ENCODE measurements around the gene ARRDC3. TPM values are rescaled to one million over a fixed set of nuclear protein-coding genes. Genes with fewer than 3 reads are reported as not detected.
"Not testable (repeated sequence)": the region's sequence is repeated elsewhere in the genome, so short reads cannot be mapped to it uniquely, and the experiment has no call there.

ARRDC3 gene
- polyA plus RNA-seq, 4 donors = 114 to 201 (median 163) TPM

- not testable (repeated sequence) for DNase-seq (ENCODE audit: low read depth in 4 of 4, low spot score in 2 of 4)
Observed at GRCh38 chr5:91385596-91385995, 2.5 kb upstream of the ARRDC3 start.

GRCh38 chr5:91384671-91385430 lies 1.7 kb upstream of the ARRDC3 start:
- DNase-seq (ENCODE audit: low read depth in 4 of 4, low spot score in 2 of 4) = peak; percentile 65 to 83 (median 74)

- DNase-seq (ENCODE audit: low read depth in 4 of 4, low spot score in 2 of 4) = peak in 2 of 4 donors; percentile 34 to 75
Observed at GRCh38 chr5:91383956-91384300, 811 bp upstream of the ARRDC3 start.

GRCh38 chr5:91382530-91383026 lies 539 bp downstream of the ARRDC3 start:
- peak in 3 of 4 donors; percentile 39 to 87 (median 50) for DNase-seq (ENCODE audit: low read depth in 4 of 4, low spot score in 2 of 4)

- peak; percentile 77 to 94 (median 90) for DNase-seq (ENCODE audit: low read depth in 4 of 4, low spot score in 2 of 4)
Observed at GRCh38 chr5:91381774-91382359, 1.2 kb downstream of the ARRDC3 start.

- DNase-seq (ENCODE audit: low read depth in 4 of 4, low spot score in 2 of 4) = no peak
Observed at GRCh38 chr5:91381239-91381773, 1.8 kb downstream of the ARRDC3 start.

- DNase-seq (ENCODE audit: low read depth in 4 of 4, low spot score in 2 of 4) = peak; percentile 93 to 98 (median 96)
Observed at GRCh38 chr5:91380491-91381238, 2.5 kb downstream of the ARRDC3 start.

GRCh38 chr5:91379914-91380490 lies 3.1 kb downstream of the ARRDC3 start:
- DNase-seq (ENCODE audit: low read depth in 4 of 4, low spot score in 2 of 4) = peak; percentile 79 to 90 (median 86)

GRCh38 chr5:91379246-91379913 lies 3.7 kb downstream of the ARRDC3 start:
- no peak for DNase-seq (ENCODE audit: low read depth in 4 of 4, low spot score in 2 of 4)

GRCh38 chr5:91378752-91379211 lies 4.3 kb downstream of the ARRDC3 start:
- peak in 2 of 4 donors; percentile 21 to 34 for DNase-seq (ENCODE audit: low read depth in 4 of 4, low spot score in 2 of 4)

GRCh38 chr5:91374893-91375520 lies 8.1 kb downstream of the ARRDC3 start:
- no peak for DNase-seq (ENCODE audit: low read depth in 4 of 4, low spot score in 2 of 4)

GRCh38 chr5:91373600-91373999 lies 9.5 kb downstream of the ARRDC3 start:
- DNase-seq (ENCODE audit: low read depth in 4 of 4, low spot score in 2 of 4) = no peak

- DNase-seq (ENCODE audit: low read depth in 4 of 4, low spot score in 2 of 4) = no peak
Observed at GRCh38 chr5:91373006-91373405, 10.1 kb downstream of the ARRDC3 start.

GRCh38 chr5:91369480-91369879 lies 13.6 kb downstream of the ARRDC3 start:
- DNase-seq (ENCODE audit: low read depth in 4 of 4, low spot score in 2 of 4) = no peak

- DNase-seq (ENCODE audit: low read depth in 4 of 4, low spot score in 2 of 4) = no peak
Observed at GRCh38 chr5:91367908-91368648, 15.0 kb downstream of the ARRDC3 start.

- DNase-seq (ENCODE audit: low read depth in 4 of 4, low spot score in 2 of 4) = no peak
Observed at GRCh38 chr5:91367344-91367743, 15.8 kb downstream of the ARRDC3 start.

GRCh38 chr5:91366551-91366950 lies 16.6 kb downstream of the ARRDC3 start:
- DNase-seq (ENCODE audit: low read depth in 4 of 4, low spot score in 2 of 4) = no peak

GRCh38 chr5:91365498-91365897 lies 17.6 kb downstream of the ARRDC3 start:
- DNase-seq (ENCODE audit: low read depth in 4 of 4, low spot score in 2 of 4) = no peak

GRCh38 chr5:91362935-91363334 lies 20.2 kb downstream of the ARRDC3 start:
- no peak for DNase-seq (ENCODE audit: low read depth in 4 of 4, low spot score in 2 of 4)
